Measurements from ENCODE around the gene PRTG. TPM values are rescaled to one million over a fixed set of nuclear protein-coding genes. Genes with fewer than 3 reads are reported as not detected.

The PRTG gene
- total and polyA plus RNA-seq, 12 donors, result 0.29 to 1.9 (median 0.86) TPM

DNA sequence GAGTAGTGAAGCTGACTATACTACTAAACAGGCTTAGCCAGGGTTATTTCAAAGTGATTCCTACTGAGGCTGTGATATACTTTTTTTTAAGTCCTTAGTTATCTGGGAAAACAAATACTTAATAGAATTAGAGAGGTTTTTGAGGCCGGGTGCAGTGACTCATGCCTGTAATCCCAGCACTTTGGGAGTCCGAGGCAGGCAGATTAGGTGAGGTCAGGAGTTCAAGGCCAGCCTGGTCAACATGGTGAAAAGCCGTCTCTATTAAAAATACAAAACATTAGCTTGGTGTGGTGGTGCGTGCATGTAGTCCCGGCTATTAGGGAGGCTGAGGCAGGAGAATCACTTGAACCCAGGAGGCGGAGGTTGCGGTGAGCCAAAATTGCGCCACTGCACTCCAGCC is 34.2 kb downstream of the PRTG start:
- Histone ChIP-seq H3K4me1 (no peaks in the 10 kb centered on the region), H3K27me3 (no peaks in the 10 kb centered on the region), H3K4me3 (no peak overlapping the region), H3K27ac (no peak overlapping the region), H3K9me3 (peaks cover 0 to 4% (median 0%) of the 10 kb centered on the region in 11 donors), H3K36me3 (no peaks in the 10 kb centered on the region)
- WGBS, 2 donors, result 85 to 89% methylated on average over 8 of the region's 8 CpGs
- ATAC-seq (no peak), DNase-seq (no peak)
- intact Hi-C loops (cut with DNase I), result no loop called here
- TF ChIP-seq, protein P1, sequence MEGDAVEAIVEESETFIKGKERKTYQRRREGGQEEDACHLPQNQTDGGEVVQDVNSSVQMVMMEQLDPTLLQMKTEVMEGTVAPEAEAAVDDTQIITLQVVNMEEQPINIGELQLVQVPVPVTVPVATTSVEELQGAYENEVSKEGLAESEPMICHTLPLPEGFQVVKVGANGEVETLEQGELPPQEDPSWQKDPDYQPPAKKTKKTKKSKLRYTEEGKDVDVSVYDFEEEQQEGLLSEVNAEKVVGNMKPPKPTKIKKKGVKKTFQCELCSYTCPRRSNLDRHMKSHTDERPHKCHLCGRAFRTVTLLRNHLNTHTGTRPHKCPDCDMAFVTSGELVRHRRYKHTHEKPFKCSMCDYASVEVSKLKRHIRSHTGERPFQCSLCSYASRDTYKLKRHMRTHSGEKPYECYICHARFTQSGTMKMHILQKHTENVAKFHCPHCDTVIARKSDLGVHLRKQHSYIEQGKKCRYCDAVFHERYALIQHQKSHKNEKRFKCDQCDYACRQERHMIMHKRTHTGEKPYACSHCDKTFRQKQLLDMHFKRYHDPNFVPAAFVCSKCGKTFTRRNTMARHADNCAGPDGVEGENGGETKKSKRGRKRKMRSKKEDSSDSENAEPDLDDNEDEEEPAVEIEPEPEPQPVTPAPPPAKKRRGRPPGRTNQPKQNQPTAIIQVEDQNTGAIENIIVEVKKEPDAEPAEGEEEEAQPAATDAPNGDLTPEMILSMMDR (IDR thresholded peaks at IDR 0.05), result no peak

- Histone ChIP-seq H3K27ac (no peak overlapping the region), H3K27me3 (no peaks in the 10 kb centered on the region), H3K36me3 (no peaks in the 10 kb centered on the region), H3K4me1 (no peaks in the 10 kb centered on the region), H3K4me3 (no peak overlapping the region), H3K9me3 (peaks cover 0 to 4% (median 0%) of the 10 kb centered on the region in 11 donors)
- 83 to 91% methylated on average over 4 of the region's 4 CpGs for WGBS, 2 donors
- TF ChIP-seq, protein P1 (IDR thresholded peaks at IDR 0.05), result no peak
- intact Hi-C loops (cut with DNase I), result no loop called here
- DNase-seq, result no peak
- ATAC-seq, result no peak
Measured at GRCh38 chr15:55707951-55708350, 35.0 kb downstream of the PRTG start.

DNA sequence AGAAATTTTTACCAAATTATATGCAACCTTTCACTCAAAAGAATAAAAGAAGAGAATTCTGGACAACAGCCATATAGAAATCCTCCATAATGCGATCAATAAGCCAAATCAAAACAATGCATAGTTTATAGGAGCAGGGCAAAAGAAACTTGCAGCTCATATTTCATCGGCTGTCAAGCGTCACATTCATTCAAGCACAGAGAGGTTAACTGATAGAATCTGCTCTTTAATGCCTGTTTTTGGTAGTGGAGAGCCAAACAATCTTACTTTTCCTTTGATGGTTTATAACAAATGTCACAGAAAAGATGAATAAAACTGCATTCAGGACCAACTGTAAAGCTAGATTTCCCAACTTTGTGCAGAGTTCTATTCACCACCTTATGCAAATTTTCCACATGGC is 35.4 kb downstream of the PRTG start:
- DNase-seq (no peak), ATAC-seq (no peak)
- H3K27ac ChIP-seq, result no peak overlapping the region
- H3K36me3 ChIP-seq, result no peaks in the 10 kb centered on the region
- H3K27me3 ChIP-seq, result no peaks in the 10 kb centered on the region
- peaks cover 0 to 4% (median 0%) of the 10 kb centered on the region in 11 donors for H3K9me3 ChIP-seq
- 76 to 81% methylated on average over 3 of the region's 3 CpGs for WGBS, 2 donors
- intact Hi-C loops (cut with DNase I), result no loop called here
- no peaks in the 10 kb centered on the region for H3K4me1 ChIP-seq
- TF ChIP-seq, protein P1 (IDR thresholded peaks at IDR 0.05), result no peak
- no peak overlapping the region for H3K4me3 ChIP-seq

GRCh38 chr15:55703873-55704301 is 39.1 kb downstream of the PRTG start:
- DNase-seq (no peak), ATAC-seq (no peak)
- Histone ChIP-seq H3K27ac (no peak overlapping the region), H3K4me3 (no peak overlapping the region), H3K36me3 (no peaks in the 10 kb centered on the region), H3K4me1 (no peaks in the 10 kb centered on the region), H3K9me3 (no peaks in the 10 kb centered on the region), H3K27me3 (no peaks in the 10 kb centered on the region)
- TF ChIP-seq, protein P1 (IDR thresholded peaks at IDR 0.05), result no peak
- intact Hi-C loops (cut with DNase I), result no loop called here
- WGBS, 2 donors, result 39 to 44% methylated on average over 2 of the region's 2 CpGs
